ENCODE measurements around the gene CFAP77. TPM values are rescaled to one million over a fixed set of nuclear protein-coding genes. Genes with fewer than 3 reads are reported as not detected.

CFAP77 gene
- total and polyA plus RNA-seq, 9 donors, result 0.11 to 13.8 (median 0.47) TPM; not detected in 4

DNA sequence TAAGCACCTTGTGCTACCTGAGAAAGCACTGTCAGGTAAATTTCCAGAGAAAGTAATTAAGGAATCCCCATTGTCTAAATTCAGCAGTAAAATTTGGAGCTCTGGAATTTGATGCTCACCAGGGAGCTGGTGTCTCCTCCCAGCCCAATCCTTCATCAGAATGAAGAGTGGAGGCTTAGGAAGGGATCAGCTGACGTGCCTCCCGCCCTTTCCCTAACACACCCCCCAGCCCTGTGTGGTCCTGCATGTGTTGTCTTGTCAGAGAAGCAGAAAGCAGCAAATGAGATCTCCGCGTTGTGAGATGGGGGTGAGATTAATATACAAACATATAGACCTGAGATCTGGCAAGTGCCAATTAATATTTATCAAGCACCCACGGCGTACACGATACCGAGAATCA, 145.5 kb downstream of the CFAP77 start:
- no peaks in the 10 kb centered on the region for H3K27me3 ChIP-seq
- H3K36me3 ChIP-seq, result no peaks in the 10 kb centered on the region
- DNase-seq, result no peak
- no peak overlapping the region for H3K4me3 ChIP-seq
- TF ChIP-seq POLR2A (IDR thresholded peaks at IDR 0.05), result no peak
- TF ChIP-seq, protein P1, sequence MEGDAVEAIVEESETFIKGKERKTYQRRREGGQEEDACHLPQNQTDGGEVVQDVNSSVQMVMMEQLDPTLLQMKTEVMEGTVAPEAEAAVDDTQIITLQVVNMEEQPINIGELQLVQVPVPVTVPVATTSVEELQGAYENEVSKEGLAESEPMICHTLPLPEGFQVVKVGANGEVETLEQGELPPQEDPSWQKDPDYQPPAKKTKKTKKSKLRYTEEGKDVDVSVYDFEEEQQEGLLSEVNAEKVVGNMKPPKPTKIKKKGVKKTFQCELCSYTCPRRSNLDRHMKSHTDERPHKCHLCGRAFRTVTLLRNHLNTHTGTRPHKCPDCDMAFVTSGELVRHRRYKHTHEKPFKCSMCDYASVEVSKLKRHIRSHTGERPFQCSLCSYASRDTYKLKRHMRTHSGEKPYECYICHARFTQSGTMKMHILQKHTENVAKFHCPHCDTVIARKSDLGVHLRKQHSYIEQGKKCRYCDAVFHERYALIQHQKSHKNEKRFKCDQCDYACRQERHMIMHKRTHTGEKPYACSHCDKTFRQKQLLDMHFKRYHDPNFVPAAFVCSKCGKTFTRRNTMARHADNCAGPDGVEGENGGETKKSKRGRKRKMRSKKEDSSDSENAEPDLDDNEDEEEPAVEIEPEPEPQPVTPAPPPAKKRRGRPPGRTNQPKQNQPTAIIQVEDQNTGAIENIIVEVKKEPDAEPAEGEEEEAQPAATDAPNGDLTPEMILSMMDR (IDR thresholded peaks at IDR 0.05), result no peak
- no peak for TF ChIP-seq EP300 (IDR thresholded peaks at IDR 0.05)
- no peaks in the 10 kb centered on the region for H3K4me1 ChIP-seq (ENCODE audit: insufficient read depth)
- WGBS, 3 donors, result 59 to 65% (median 63%) methylated on average over 8 of the region's 8 CpGs
- H3K27ac ChIP-seq, result no peak overlapping the region
- intact Hi-C loops (cut with DNase I), result no loop called here
- H3K9me3 ChIP-seq, result no peaks in the 10 kb centered on the region

DNA sequence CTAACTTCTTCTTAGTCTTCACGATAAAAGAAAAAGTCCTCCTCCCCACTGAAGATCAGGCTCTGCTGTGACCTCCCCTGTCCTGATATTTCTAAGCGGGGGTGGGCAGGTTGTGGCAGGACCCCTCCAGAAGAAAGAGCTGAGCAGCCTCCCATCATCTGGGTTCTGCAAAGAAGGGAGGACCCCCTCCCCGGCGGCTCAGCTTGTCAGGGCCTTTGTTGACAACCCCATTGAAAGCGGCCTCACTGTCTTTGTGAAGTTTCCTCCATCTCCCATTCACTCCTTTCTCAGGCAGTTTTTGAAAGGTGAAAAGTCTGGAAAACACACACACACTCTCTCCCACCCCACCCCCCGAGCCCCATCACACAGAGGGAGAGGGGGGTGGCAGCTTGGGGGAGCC, 146.2 kb downstream of the CFAP77 start:
- WGBS, 3 donors, result 35 to 46% (median 42%) methylated on average over 6 of the region's 6 CpGs
- no peak for DNase-seq
- Histone ChIP-seq H3K36me3 (no peaks in the 10 kb centered on the region), H3K27ac (no peak overlapping the region), H3K9me3 (no peaks in the 10 kb centered on the region), H3K4me3 (no peak overlapping the region), H3K27me3 (no peaks in the 10 kb centered on the region), H3K4me1 (ENCODE audit: insufficient read depth) (no peaks in the 10 kb centered on the region)
- TF ChIP-seq, protein P1 (IDR thresholded peaks at IDR 0.05), result no peak
- TF ChIP-seq EP300 (IDR thresholded peaks at IDR 0.05), result no peak
- no peak for TF ChIP-seq POLR2A (IDR thresholded peaks at IDR 0.05)
- intact Hi-C loops (cut with DNase I), result no loop called here

DNA sequence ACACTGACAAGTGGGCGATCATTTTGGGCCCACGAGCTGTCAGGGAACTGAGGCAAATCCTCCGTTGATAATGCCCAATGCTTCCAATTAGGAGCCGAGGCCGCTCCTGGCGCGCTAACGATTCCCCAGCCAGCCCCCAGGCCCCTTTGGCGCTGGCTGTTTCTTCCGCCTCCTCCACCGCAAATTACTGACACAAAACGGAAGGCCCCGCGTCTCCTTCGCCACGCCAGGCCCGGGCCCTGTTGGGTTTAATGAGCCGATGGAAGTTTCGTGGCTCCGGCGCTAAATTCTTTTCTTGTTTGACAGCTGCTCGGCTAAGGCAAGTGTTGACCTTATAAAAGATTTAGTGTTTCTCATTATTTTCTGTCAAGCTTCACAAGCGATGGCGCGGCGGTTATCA, 146.7 kb downstream of the CFAP77 start:
- intact Hi-C loops (cut with DNase I), result no loop called here
- no peak overlapping the region for H3K27ac ChIP-seq
- WGBS, 3 donors, result 25 to 36% (median 27%) methylated on average over 26 of the region's 26 CpGs
- H3K27me3 ChIP-seq, result no peaks in the 10 kb centered on the region
- DNase-seq, result no peak
- no peaks in the 10 kb centered on the region for H3K36me3 ChIP-seq
- no peak overlapping the region for H3K4me3 ChIP-seq
- no peak for TF ChIP-seq EP300 (IDR thresholded peaks at IDR 0.05)
- TF ChIP-seq, protein P1 (IDR thresholded peaks at IDR 0.05), result no peak
- no peak for TF ChIP-seq POLR2A (IDR thresholded peaks at IDR 0.05)
- no peaks in the 10 kb centered on the region for H3K9me3 ChIP-seq
- no peaks in the 10 kb centered on the region for H3K4me1 ChIP-seq (ENCODE audit: insufficient read depth)

DNA sequence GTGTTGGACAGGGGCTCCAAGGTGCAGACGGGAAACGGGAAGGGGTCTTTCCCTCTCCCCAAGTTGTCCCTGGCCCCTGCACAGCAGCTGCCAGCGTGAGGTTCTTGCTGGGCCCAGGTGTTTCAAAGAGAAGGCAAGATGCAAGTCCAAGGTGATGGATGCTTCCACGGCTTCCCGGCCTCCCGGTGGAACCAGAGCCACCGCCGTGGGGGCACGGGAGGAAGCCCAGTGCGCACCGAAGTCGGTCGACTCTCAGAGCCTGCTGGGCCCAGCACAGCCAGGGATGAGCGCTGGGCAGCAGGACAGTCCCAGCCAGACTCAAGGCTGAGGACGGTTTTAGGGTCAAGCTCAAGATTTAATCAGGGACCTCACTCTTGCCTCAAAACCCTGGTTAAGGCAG, 147.1 kb downstream of the CFAP77 start:
- Histone ChIP-seq H3K4me3 (no peak overlapping the region), H3K27ac (no peak overlapping the region), H3K36me3 (no peaks in the 10 kb centered on the region), H3K4me1 (ENCODE audit: insufficient read depth) (no peaks in the 10 kb centered on the region), H3K27me3 (no peaks in the 10 kb centered on the region), H3K9me3 (no peaks in the 10 kb centered on the region)
- no peak for DNase-seq
- 54 to 62% (median 55%) methylated on average over 15 of the region's 15 CpGs for WGBS, 3 donors
- intact Hi-C loops (cut with DNase I), result no loop called here
- TF ChIP-seq POLR2A (IDR thresholded peaks at IDR 0.05) (no peak), EP300 (IDR thresholded peaks at IDR 0.05) (no peak)
- TF ChIP-seq, protein P1 (IDR thresholded peaks at IDR 0.05), result no peak

DNA sequence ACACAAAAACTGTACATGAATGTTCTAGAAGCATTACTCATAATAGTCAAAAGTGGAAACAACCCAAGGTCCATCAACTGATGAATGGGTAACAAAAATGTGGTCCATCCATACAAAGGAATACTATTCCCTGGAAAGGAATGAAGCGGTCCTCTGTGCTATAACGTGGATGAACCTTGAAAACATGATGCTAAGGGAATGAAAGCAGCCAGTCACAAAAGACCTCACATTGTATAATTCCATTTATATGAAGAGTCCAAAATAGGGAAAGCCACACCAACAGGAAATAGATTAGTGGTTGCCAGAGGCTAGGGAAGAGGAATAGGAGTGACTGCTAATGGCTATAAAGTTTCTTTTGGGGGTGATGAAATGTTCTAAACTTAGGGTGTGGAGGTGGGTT, 149.7 kb downstream of the CFAP77 start:
- TF ChIP-seq, protein P1 (IDR thresholded peaks at IDR 0.05), result no peak
- TF ChIP-seq POLR2A (IDR thresholded peaks at IDR 0.05), result no peak
- TF ChIP-seq EP300 (IDR thresholded peaks at IDR 0.05), result no peak
- no peaks in the 10 kb centered on the region for H3K27me3 ChIP-seq
- intact Hi-C loops (cut with DNase I), result no loop called here
- no peak overlapping the region for H3K27ac ChIP-seq
- H3K9me3 ChIP-seq, result no peaks in the 10 kb centered on the region
- DNase-seq, result no peak
- H3K4me3 ChIP-seq, result no peak overlapping the region
- H3K36me3 ChIP-seq, result no peaks in the 10 kb centered on the region
- WGBS, 3 donors, result 86 to 94% (median 93%) methylated on average over 2 of the region's 2 CpGs
- no peaks in the 10 kb centered on the region for H3K4me1 ChIP-seq (ENCODE audit: insufficient read depth)
